Heart left ventricle (tissue), 16 donors: ENCODE results near the gene DBH. TPM values are rescaled to one million over a fixed set of nuclear protein-coding genes. Genes with fewer than 3 reads are reported as not detected.

Source experiments
- ATAC-seq, 4 donors: fragments of 200-7000 bp; cut with Tn5 transposase; one replicate each; pipeline ENCODE4 v1.9.1; 2020 to 2022; ENCODE audit warnings: moderate library complexity in 4 of 4, mild to moderate bottlenecking in 3 of 4, moderate number of reproducible peaks in 1 of 4
- DNase-seq, 5 donors: peaks; one replicate each; pipeline ENCODE4 v3.0.0-alpha.2; 2020
- H3K27ac ChIP-seq, 12 donors: fragments of 200-600 bp; sonication (generic) in 4 of 12; one replicate each; pipeline versions ENCODE4 v1.5.0 to v1.8.0; 2016 to 2022; ENCODE audit warnings: mild to moderate bottlenecking in 2 of 12
- H3K27me3 ChIP-seq, 9 donors: fragments of 200-600 bp; sonication (generic) in 2 of 9; one replicate each; pipeline versions ENCODE4 v1.5.1 to v1.8.0; 2016 to 2022; ENCODE audit warnings: mild to moderate bottlenecking in 3 of 9
- H3K36me3 ChIP-seq, 9 donors: fragments of 200-600 bp; sonication (generic) in 2 of 9; one replicate each; pipeline versions ENCODE4 v1.5.0 to v1.8.0; 2018 to 2022; ENCODE audit warnings: mild to moderate bottlenecking in 2 of 9
- H3K4me1 ChIP-seq, 12 donors: fragments of 200-600 bp; sonication (generic) in 4 of 12; one replicate each; pipeline versions ENCODE4 v1.5.0 to v1.8.0; 2016 to 2022; ENCODE audit warnings: mild to moderate bottlenecking in 3 of 12
- H3K4me3 ChIP-seq, 12 donors: fragments of 200-600 bp; sonication (generic) in 4 of 12; one replicate each; pipeline versions ENCODE4 v1.5.0 to v1.8.0; 2017 to 2022; ENCODE audit warnings: mild to moderate bottlenecking in 9 of 12, moderate library complexity in 4 of 12
- H3K9me3 ChIP-seq, 12 donors: fragments of 200-600 bp; sonication (generic) in 4 of 12; one replicate each; pipeline versions ENCODE4 v1.5.0 to v1.8.0; 2016 to 2022; ENCODE audit warnings: mild to moderate bottlenecking in 1 of 12
- CTCF ChIP-seq, 12 donors: fragments of 200-600 bp; sonication (generic) in 4 of 12; IDR thresholded peaks; one replicate each; pipeline versions ENCODE4 v1.5.0 to v1.8.0; 2018 to 2022; ENCODE audit warnings: antibody characterized with exemption in 12 of 12, mild to moderate bottlenecking in 5 of 12
- POLR2A ChIP-seq, 2 donors: fragments of 450-650 bp; IDR thresholded peaks; one replicate each; pipeline ENCODE4 v1.6.1; 2017; ENCODE audit warnings: antibody characterized with exemption in 2 of 2, mild to moderate bottlenecking in 2 of 2, moderate library complexity in 2 of 2
- WGBS, 4 donors: extraction: QIAGEN DNeasy Blood & Tissue Kit in 2 of 4; methylation state at CpG; one replicate each; pipeline versions ENCODE4 v1.1.5 to v1.1.7; 2013 to 2018; 5-methylcytosine and 5-hydroxymethylcytosine counted together
- intact Hi-C, 10 donors: fragments of 100-400 bp; cut with DNase I; formaldehyde crosslinking; loops; one replicate each; pipeline versions ENCODE4 v1.11.1 to v1.14.2; 2022
- polyA plus RNA-seq, 2 donors: library from polyadenylated mRNA; stranded (reverse); fragments of 200-250 nt; gene quantifications; one replicate each; pipeline ENCODE4 v1.2.3, GENCODE V29; 2013
- total RNA-seq, 9 donors: library from RNA; depleted of rRNA in 2 of 9; stranded (reverse); fragments of >200 nt in 2 of 9; fragmentation: NEBNext Ultra II Directional in 3 of 9; extraction: Animal tissue kit (Norgen Biotek cat#: 25700) in 3 of 9; gene quantifications; one replicate each; pipeline versions ENCODE4 v1.1.0 to v1.2.4, GENCODE V29; 2016 to 2023
- donor health status: ischemic (EF 13 %, LVEDD 7.1; RV severe dilation, severe dysfunction).
- donor health status: healthy with polysubstance abuse.
- donor health status: DM: no; HTN: yes; CAD: no.
- donor health status: DM: no; HTN: no; CAD: no.
- donor health status: ischemic (EF 25% LVEDD 6.9; RV normal size, moderate dysfunction).
- donor health status: ischemic (EF 25% LVEDD 5.7; RV mildly dilated, moderate dysfunction).
- donor health status: healthy.
- donor health status: DM: yes; HTN: yes; CAD: no.
- donor health status: ischemic (EF 35%, LVEDD 5.7; RV mildly dilated, moderate dysfunction).
- donor health status: nonischemic (EF 11% LVEDD 7.7; RV severe dilation, severe dysfunction).
- donor health status: DM: yes; HTN: yes; CAD: no.
- donor health status: PGD.
- donor health status: ischemic (EF 29% LVEDD 5.4; RV normal size, mild dysfunction).
- donor health status: nonischemic (EF 23%, LVEDD 6.1; RV moderate dilation, normal function).

DBH gene
- total and polyA plus RNA-seq, 11 donors = 0.06 to 0.08 TPM; not detected in 9

GRCh38 chr9:133677126-133678010, 41.2 kb downstream of the DBH start:
- H3K36me3 ChIP-seq = no peaks in the 10 kb centered on the region
- DNase-seq (peak in 1 of 5 donors; percentile 11), ATAC-seq (no peak)
- H3K9me3 ChIP-seq = no peaks in the 10 kb centered on the region
- no peak overlapping the region for H3K4me3 ChIP-seq
- peak overlapping the region in 1 of 12 donors; percentile 52 for H3K27ac ChIP-seq
- intact Hi-C loops = loop anchor here in 2 of 10 donors (5.0 to 10.0 kb wide), 2 partner anchors 135 to 1007 kb away; no protein-coding TSS in a partner anchor
- TF ChIP-seq POLR2A (IDR thresholded peaks at IDR 0.05) = no peak
- TF ChIP-seq CTCF (IDR thresholded peaks at IDR 0.05) = no peak
- no peaks in the 10 kb centered on the region for H3K27me3 ChIP-seq
- 90 to 97% (median 95%) methylated on average over 17 of the region's 17 CpGs for WGBS, 4 donors
- H3K4me1 ChIP-seq = peaks cover 0 to 24% (median 16%) of the 10 kb centered on the region in 12 donors

GRCh38 chr9:133679056-133679455, 42.9 kb downstream of the DBH start:
- peak in 1 of 5 donors; percentile 22 for DNase-seq
- Histone ChIP-seq H3K36me3 (no peaks in the 10 kb centered on the region), H3K4me1 (peaks cover 0 to 38% (median 30%) of the 10 kb centered on the region in 12 donors), H3K4me3 (peak overlapping the region in 6 of 12 donors; percentile 6 to 35 (median 18)), H3K9me3 (no peaks in the 10 kb centered on the region), H3K27ac (peak overlapping the region in 5 of 12 donors; percentile 10 to 74 (median 14)), H3K27me3 (no peaks in the 10 kb centered on the region)
- WGBS, 4 donors = 59 to 67% (median 64%) methylated on average over 13 to 15 of the region's 15 CpGs
- TF ChIP-seq CTCF (IDR thresholded peaks at IDR 0.05) (no peak), POLR2A (IDR thresholded peaks at IDR 0.05) (no peak)
- intact Hi-C loops = loop anchor here in 2 of 10 donors (5.0 to 10.0 kb wide), 2 partner anchors 137 to 1006 kb away; no protein-coding TSS in a partner anchor
- no peak for ATAC-seq

GRCh38 chr9:133679466-133680061, 43.4 kb downstream of the DBH start:
- TF ChIP-seq POLR2A (IDR thresholded peaks at IDR 0.05) = no peak
- no peak for TF ChIP-seq CTCF (IDR thresholded peaks at IDR 0.05)
- intact Hi-C loops = loop anchor here in 2 of 10 donors (5.0 to 10.0 kb wide), 3 partner anchors 97 to 1005 kb away; no protein-coding TSS in a partner anchor
- Histone ChIP-seq H3K27ac (peak overlapping the region in 5 of 12 donors; percentile 10 to 74 (median 14)), H3K4me1 (peaks cover 0 to 43% (median 34%) of the 10 kb centered on the region in 12 donors), H3K9me3 (no peaks in the 10 kb centered on the region), H3K4me3 (peak overlapping the region in 6 of 12 donors; percentile 6 to 35 (median 18)), H3K27me3 (no peaks in the 10 kb centered on the region), H3K36me3 (no peaks in the 10 kb centered on the region)
- ATAC-seq (peak in 1 of 4 donors; percentile 32), DNase-seq (peak in 4 of 5 donors; percentile 48 to 68 (median 60))
- whole genome bisulfite sequencing, 4 donors = 38 to 53% (median 46%) methylated on average over 25 to 35 of the region's 35 CpGs
